OCI-LY3 (cell line): ENCODE results near the gene ASB5.

Experiments used
- EZH2phosphoT487 ChIP-seq: fragments of 200-600 bp; shearing (Covaris generic); IDR thresholded peaks from 2 replicates; pipeline ENCODE4 v1.6.1; 2018; ENCODE audit warnings: antibody characterized with exemption, mixed run types, low read depth
- TF ChIP-seq, protein P1 (sequence below): fragments of 200-600, 300-600 bp; sonication (generic); IDR thresholded peaks from 2 replicates; pipeline ENCODE4 v1.5.1; 2014; ENCODE audit warnings: antibody characterized with exemption, low read length, low read depth

DNA sequence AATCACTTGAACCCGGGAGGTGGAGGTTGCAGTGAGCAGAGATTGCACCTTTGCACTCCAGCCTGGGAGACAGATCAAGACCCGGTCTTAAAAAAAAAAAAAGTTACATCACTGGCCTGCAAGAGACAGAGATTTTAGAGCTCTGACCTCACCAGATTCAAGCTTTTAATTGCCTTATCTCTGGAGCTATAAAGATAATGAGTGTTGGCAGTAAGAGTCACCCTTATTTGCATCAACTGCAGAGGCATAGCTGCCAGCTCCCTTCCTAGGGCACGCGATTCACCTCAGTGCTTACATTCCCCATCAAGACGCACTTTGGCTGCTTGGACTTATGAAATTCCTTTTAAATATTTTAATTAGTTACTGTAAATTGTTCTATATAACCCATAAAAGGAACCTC, 61.2 kb downstream of the ASB5 start:
- TF ChIP-seq, protein P1, sequence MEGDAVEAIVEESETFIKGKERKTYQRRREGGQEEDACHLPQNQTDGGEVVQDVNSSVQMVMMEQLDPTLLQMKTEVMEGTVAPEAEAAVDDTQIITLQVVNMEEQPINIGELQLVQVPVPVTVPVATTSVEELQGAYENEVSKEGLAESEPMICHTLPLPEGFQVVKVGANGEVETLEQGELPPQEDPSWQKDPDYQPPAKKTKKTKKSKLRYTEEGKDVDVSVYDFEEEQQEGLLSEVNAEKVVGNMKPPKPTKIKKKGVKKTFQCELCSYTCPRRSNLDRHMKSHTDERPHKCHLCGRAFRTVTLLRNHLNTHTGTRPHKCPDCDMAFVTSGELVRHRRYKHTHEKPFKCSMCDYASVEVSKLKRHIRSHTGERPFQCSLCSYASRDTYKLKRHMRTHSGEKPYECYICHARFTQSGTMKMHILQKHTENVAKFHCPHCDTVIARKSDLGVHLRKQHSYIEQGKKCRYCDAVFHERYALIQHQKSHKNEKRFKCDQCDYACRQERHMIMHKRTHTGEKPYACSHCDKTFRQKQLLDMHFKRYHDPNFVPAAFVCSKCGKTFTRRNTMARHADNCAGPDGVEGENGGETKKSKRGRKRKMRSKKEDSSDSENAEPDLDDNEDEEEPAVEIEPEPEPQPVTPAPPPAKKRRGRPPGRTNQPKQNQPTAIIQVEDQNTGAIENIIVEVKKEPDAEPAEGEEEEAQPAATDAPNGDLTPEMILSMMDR = no peak
- no peak for TF ChIP-seq EZH2phosphoT487
